Stimulated activated naive CD4-positive, alpha-beta T cell (primary cell): Measurements from ENCODE around the gene RBM44.
"Not testable (repeated sequence)": the region's sequence is repeated elsewhere in the genome, so short reads cannot be mapped to it uniquely, and the experiment has no call there.

Experiments
- DNase-seq, 6 experiments: peaks; one replicate each; lab custom pipeline; 2025; lab: John Stamatoyannopoulos, UW

RBM44 gene

GRCh38 chr2:237858294-237859081 lies 59.9 kb downstream of the RBM44 start:
- peak in 5 of 6 experiments; percentile 12 to 46 (median 24) for DNase-seq

GRCh38 chr2:237859082-237859433 lies 60.5 kb downstream of the RBM44 start:
- DNase-seq = no peak

GRCh38 chr2:237859533-237860272 lies 61.1 kb downstream of the RBM44 start, which contains the start of gene RAMP1:
TSS of gene RAMP1 (plus strand) at chr2:237859623. CDS start at chr2:237859676, 53 bp downstream.
- no peak for DNase-seq

- DNase-seq = no peak
These were observed 61.8 kb downstream of the RBM44 start for GRCh38 chr2:237860273-237860935.

GRCh38 chr2:237861875-237862527 lies 63.4 kb downstream of the RBM44 start:
- no peak for DNase-seq

- no peak for DNase-seq
These were observed 63.9 kb downstream of the RBM44 start for GRCh38 chr2:237862528-237862895.

GRCh38 chr2:237863102-237863511 lies 64.5 kb downstream of the RBM44 start:
- DNase-seq = no peak

GRCh38 chr2:237863689-237864443 lies 65.3 kb downstream of the RBM44 start:
- no peak for DNase-seq

- DNase-seq = no peak
These were observed 65.9 kb downstream of the RBM44 start for GRCh38 chr2:237864444-237864931.

- no peak for DNase-seq
These were observed 66.5 kb downstream of the RBM44 start for GRCh38 chr2:237864940-237865622.

GRCh38 chr2:237865623-237866041 lies 67.1 kb downstream of the RBM44 start:
- DNase-seq = no peak

GRCh38 chr2:237866101-237866621 lies 67.6 kb downstream of the RBM44 start:
- no peak for DNase-seq

GRCh38 chr2:237867465-237867864 lies 68.9 kb downstream of the RBM44 start:
- no peak for DNase-seq

- not testable (repeated sequence) for DNase-seq
These were observed 69.5 kb downstream of the RBM44 start for GRCh38 chr2:237868074-237868473.

- DNase-seq = no peak
These were observed 70.2 kb downstream of the RBM44 start for GRCh38 chr2:237868631-237869342.

GRCh38 chr2:237869343-237870102 lies 70.9 kb downstream of the RBM44 start:
- DNase-seq = no peak

- DNase-seq = no peak
These were observed 71.5 kb downstream of the RBM44 start for GRCh38 chr2:237870126-237870525.

- no peak for DNase-seq
These were observed 72.4 kb downstream of the RBM44 start for GRCh38 chr2:237870754-237871651.
